GM10266 (cell line): ENCODE data around the gene PSMD6.

Source experiments
- DNase-seq: peaks from one replicate; pipeline ENCODE4 v3.0.0; 2012; ENCODE audit errors: extremely low spot score
- TF ChIP-seq, protein P1 (sequence below): IDR thresholded peaks from 2 replicates; pipeline ENCODE4 v1.5.1; 2012; ENCODE audit warnings: mild to moderate bottlenecking, low read depth; ENCODE audit not compliant: control insufficient read depth, insufficient read depth; ENCODE audit errors: missing control alignments

PSMD6 gene

DNA sequence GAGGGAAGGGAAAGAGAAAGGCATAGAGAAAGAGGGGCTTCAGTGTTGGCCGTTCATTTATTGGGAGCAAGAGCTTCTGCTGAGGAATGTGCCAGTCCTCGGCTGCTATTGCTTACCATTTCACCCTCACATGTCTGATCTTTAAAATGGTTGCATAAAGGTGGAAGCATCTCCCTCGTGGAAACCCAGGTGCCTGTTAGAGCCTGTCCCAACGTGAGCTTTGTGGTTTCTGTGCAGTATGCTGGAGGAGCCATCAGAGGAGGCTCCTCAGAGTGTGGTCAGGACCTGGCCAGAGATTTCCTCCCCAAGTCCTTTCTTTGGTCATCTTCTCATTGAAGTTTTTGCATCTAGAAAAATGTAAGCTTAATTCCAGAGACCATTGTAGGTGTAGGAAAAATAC lies 34.4 kb downstream of the PSMD6 start:
- TF ChIP-seq, protein P1, sequence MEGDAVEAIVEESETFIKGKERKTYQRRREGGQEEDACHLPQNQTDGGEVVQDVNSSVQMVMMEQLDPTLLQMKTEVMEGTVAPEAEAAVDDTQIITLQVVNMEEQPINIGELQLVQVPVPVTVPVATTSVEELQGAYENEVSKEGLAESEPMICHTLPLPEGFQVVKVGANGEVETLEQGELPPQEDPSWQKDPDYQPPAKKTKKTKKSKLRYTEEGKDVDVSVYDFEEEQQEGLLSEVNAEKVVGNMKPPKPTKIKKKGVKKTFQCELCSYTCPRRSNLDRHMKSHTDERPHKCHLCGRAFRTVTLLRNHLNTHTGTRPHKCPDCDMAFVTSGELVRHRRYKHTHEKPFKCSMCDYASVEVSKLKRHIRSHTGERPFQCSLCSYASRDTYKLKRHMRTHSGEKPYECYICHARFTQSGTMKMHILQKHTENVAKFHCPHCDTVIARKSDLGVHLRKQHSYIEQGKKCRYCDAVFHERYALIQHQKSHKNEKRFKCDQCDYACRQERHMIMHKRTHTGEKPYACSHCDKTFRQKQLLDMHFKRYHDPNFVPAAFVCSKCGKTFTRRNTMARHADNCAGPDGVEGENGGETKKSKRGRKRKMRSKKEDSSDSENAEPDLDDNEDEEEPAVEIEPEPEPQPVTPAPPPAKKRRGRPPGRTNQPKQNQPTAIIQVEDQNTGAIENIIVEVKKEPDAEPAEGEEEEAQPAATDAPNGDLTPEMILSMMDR, result no peak
- no peak for DNase-seq

DNA sequence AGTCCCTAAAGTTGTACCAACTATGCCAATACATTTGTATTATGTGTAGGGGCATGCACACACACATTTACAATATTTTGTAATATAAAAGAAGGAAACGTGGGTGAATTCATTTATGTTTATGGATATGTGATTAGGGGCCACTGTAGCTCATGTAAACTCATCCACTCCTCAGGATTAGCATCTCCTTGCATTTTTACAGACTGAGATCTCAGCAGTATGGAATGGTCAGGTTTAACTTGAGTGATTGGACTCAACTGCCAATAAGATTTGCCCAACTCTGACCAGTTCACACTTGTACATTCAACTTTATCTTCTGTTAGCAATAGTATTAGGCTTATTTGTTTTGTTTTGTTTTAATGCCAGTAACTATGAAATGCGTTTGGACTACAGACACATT lies 36.5 kb downstream of the PSMD6 start:
- DNase-seq, result no peak
- TF ChIP-seq, protein P1, result no peak

DNA sequence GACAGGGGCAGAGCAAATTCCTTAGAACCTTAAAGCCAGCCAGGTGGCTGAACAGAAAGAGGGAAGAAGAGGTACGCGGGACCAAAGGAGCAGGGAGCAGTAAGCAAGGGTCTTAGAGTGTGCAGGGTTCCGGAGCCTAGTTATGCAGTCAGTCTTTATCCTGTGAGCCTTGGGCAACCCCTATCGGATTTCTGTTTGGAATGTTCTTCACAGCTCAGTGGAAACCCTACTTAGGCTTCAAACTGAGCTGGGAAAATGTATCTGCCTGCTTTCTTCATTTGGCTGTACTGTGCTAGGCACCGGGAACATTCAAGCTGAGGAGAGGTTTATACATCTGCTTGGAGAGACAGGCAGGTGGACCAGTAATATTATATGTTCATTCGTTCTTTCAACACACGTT lies 37.1 kb downstream of the PSMD6 start:
- no peak for DNase-seq
- TF ChIP-seq, protein P1, result no peak

- TF ChIP-seq, protein P1, result no peak
- no peak for DNase-seq
These were observed 38.9 kb downstream of the PSMD6 start for GRCh38 chr3:63984391-63984790.

DNA sequence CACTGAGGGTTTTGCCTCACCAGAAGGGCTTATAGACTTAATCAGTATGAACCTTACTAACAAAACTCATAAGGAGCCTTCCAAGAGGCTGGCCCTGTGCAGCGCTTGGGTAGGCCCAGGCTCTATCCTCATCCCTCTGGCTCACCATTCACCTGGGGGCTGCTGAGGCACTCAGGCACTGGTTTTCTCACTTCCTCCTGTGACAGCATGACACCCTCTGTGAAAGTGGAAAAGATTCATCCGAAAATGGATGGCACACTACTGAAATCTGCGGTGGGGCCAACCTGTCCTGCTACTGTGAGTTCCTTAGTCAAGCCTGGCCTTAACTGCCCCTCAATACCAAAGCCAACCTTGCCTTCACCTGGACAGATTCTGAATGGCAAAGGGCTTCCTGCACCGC lies 41.3 kb downstream of the PSMD6 start:
- TF ChIP-seq, protein P1, result no peak
- DNase-seq, result no peak

GRCh38 chr3:63980830-63981498 lies 42.3 kb downstream of the PSMD6 start:
- TF ChIP-seq, protein P1, result no peak
- DNase-seq, result no peak

- TF ChIP-seq, protein P1, result no peak
These were observed 43.3 kb downstream of the PSMD6 start for GRCh38 chr3:63980019-63980418.

More at GRCh38 chr3:63980019-63980418, 43.3 kb downstream of the PSMD6 start:
- no peak for DNase-seq
